Middle frontal gyrus (tissue), 1 donor: ENCODE results near the gene STN1.
A peak's percentile ranks its signal among the peaks of the same experiment; 100 is the strongest.

Experiments
- DNase-seq: peaks from one replicate; pipeline ENCODE4 v3.0.0-alpha.2; 2015; ENCODE audit warnings: low spot score; ENCODE audit errors: extremely low spot score

The STN1 gene

GRCh38 chr10:103918053-103918846 is at the start of gene STN1:
STN1 (minus strand) TSS chr10:103918184; CDS start chr10:103917594, 590 bp downstream.
- peak; percentile 87 for DNase-seq

- peak; percentile 18 for DNase-seq
Measured at GRCh38 chr10:103967448-103968071, 49.6 kb upstream of the STN1 start.

GRCh38 chr10:103966671-103967447 is 48.9 kb upstream of the STN1 start, which contains the start of gene SLK:
SLK (plus strand) TSS chr10:103967140; CDS start chr10:103967746, 606 bp downstream.
- DNase-seq = peak; percentile 84

GRCh38 chr10:103960103-103960502 is 42.1 kb upstream of the STN1 start:
- no peak for DNase-seq

GRCh38 chr10:103958996-103959395 is 41.0 kb upstream of the STN1 start:
- DNase-seq = no peak

GRCh38 chr10:103954543-103954942 is 36.6 kb upstream of the STN1 start:
- no peak for DNase-seq

GRCh38 chr10:103951942-103952341 is 34.0 kb upstream of the STN1 start:
- DNase-seq = no peak

- no peak for DNase-seq
Measured at GRCh38 chr10:103951183-103951582, 33.2 kb upstream of the STN1 start.

- DNase-seq = no peak
Measured at GRCh38 chr10:103949728-103950127, 31.7 kb upstream of the STN1 start.

GRCh38 chr10:103947799-103948516 is 30.0 kb upstream of the STN1 start:
- DNase-seq = no peak

- DNase-seq = no peak
Measured at GRCh38 chr10:103942866-103943265, 24.9 kb upstream of the STN1 start.

GRCh38 chr10:103941801-103942200 is 23.8 kb upstream of the STN1 start:
- DNase-seq = no peak

- DNase-seq = no peak
Measured at GRCh38 chr10:103939522-103939921, 21.5 kb upstream of the STN1 start.

- DNase-seq = no peak
Measured at GRCh38 chr10:103936022-103936421, 18.0 kb upstream of the STN1 start.

- DNase-seq = no peak
Measured at GRCh38 chr10:103934308-103934707, 16.3 kb upstream of the STN1 start.

GRCh38 chr10:103933557-103934121 is 15.7 kb upstream of the STN1 start:
- no peak for DNase-seq

- no peak for DNase-seq
Measured at GRCh38 chr10:103932971-103933370, 15.0 kb upstream of the STN1 start.

GRCh38 chr10:103932271-103932670 is 14.3 kb upstream of the STN1 start:
- no peak for DNase-seq

GRCh38 chr10:103931603-103932002 is 13.6 kb upstream of the STN1 start:
- no peak for DNase-seq

- DNase-seq = no peak
Measured at GRCh38 chr10:103930881-103931280, 12.9 kb upstream of the STN1 start.

- DNase-seq = no peak
Measured at GRCh38 chr10:103930449-103930848, 12.5 kb upstream of the STN1 start.
